ENCODE measurements around the gene CCDC8. TPM values are rescaled to one million over a fixed set of nuclear protein-coding genes. Genes with fewer than 3 reads are reported as not detected.
"Not testable (repeated sequence)": the region's sequence is repeated elsewhere in the genome, so short reads cannot be mapped to it uniquely, and the experiment has no call there.

CCDC8 gene
- polyA plus RNA-seq, 4 donors, result 50.7 to 94.6 (median 58.5) TPM

DNA sequence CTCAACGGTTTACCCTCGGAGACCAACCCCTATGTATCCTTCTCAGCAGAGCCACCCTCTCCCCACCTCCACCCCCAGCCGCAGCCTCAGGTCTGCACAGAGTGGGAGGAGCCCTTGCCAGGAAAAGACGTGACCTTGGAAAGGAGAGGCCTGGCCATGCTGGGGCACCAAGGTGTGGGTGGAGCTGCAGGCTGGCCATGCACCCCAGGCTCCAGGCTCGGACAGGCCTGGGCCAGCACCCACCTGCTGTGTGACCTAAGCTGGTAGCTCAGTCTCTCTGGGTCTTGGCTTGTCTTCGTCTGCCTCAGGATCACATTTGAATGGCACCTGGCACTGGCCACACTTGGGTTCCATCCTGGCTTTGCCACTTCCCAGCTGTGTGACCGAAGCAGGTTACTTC, 29.5 kb downstream of the CCDC8 start:
- DNase-seq (ENCODE audit: low read depth in 4 of 4, low spot score in 3 of 4), result no peak

DNA sequence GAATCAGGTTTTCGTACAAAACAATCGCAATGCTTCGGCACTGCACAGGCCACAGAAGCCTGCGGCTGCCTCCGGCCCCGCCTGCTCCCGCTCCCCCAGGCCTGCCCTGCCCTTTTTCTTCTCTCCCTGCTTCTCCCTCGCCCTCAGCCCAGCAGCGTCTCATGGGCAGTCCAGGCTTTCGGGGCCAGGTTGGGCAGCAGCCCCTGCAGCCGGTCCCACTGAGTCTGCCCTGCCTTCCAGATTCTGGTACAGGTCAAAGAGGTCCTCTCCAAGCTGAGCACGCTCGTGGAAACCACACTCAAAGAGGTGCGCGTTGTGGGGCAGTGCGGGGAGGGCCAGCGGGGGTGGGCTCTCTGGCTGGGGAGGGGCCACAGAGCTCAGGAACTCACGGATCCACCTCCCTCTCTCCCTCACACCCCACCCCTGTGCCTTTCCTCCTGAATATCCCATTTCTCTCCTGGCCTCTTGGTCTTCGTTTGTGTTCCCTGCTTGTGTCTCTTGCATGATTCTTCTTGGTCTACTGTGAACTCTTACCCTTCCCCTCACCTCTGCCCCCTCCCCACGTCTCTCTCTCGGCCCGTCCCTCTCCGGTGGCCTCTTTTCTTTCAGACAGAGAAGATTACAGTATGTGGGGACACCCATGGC, 30.1 kb downstream of the CCDC8 start:
- DNase-seq (ENCODE audit: low read depth in 4 of 4, low spot score in 3 of 4), result no peak

DNA sequence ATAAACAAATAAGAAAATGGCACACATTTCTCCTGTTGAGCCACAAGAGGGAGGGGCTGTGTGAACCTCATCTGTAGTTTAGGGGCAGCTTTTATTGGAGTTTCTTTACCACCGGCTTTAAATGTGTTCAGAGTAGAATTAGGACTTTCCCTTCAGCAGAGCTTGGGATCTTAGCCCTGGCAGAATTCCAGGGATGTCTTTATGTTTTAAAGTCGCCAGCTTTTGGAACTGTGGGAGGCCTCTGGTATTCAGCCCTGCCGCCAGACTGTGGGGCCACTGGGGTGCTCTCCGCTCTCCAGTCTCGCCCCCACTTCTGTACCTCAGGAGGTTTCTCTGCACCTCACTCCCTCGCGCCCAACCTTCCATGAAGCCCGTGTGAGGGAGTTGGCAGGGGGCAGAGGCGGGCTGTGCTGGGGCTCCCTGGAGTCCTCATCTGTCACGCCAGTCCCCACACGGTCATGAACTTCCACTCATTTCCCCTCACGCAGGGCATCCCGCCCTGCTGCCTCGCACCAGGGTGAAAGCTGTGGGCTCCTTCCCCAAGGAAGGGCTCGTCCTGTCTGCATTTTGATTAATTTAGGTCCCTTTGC, 31.5 kb downstream of the CCDC8 start:
- DNase-seq (ENCODE audit: low read depth in 4 of 4, low spot score in 3 of 4), result no peak

- DNase-seq (ENCODE audit: low read depth in 4 of 4, low spot score in 3 of 4), result no peak
Measured at GRCh38 chr19:46381346-46381745, 32.0 kb downstream of the CCDC8 start.

DNA sequence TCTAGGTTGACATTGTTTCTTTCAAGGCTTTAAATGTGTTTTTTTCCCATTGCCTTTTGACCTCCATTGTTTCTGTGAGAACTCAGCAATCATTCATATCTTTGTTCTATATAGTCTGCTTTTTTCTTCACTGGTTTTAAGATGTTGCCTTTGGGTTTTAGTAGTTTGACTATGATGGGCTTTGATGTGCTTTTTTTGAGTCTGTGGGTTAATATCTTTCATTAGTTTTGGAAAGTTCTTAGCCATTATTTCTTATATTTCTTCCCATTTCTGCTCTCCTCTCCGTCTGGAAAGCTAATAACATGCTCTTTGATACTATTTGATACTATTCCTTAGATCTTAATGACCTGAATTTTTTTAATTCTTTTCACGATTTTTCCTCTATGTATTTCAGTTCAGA, 32.7 kb downstream of the CCDC8 start:
- no peak for DNase-seq (ENCODE audit: low read depth in 4 of 4, low spot score in 3 of 4)

DNA sequence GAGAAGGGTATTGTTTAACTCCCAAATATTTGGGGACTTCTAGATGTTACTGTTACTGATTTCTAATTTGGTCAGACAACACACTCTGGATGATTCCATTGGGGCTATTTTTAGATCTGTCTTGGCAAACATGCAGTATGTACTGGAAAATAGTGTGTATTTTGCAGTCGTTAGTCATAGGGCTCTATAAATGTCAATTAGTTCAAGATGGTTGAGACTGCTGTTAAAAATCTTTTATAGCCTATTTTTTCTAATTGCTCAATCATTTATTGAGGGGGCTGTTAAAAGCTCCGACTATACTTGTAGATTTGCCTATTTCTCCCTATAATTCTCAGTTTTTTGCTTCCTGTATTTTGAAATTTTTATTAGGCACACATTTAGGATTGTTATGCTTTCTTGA, 35.1 kb downstream of the CCDC8 start:
- DNase-seq (ENCODE audit: low read depth in 4 of 4, low spot score in 3 of 4), result no peak

GRCh38 chr19:46376241-46377153, 36.9 kb downstream of the CCDC8 start:
- DNase-seq (ENCODE audit: low read depth in 4 of 4, low spot score in 3 of 4), result no peak

DNA sequence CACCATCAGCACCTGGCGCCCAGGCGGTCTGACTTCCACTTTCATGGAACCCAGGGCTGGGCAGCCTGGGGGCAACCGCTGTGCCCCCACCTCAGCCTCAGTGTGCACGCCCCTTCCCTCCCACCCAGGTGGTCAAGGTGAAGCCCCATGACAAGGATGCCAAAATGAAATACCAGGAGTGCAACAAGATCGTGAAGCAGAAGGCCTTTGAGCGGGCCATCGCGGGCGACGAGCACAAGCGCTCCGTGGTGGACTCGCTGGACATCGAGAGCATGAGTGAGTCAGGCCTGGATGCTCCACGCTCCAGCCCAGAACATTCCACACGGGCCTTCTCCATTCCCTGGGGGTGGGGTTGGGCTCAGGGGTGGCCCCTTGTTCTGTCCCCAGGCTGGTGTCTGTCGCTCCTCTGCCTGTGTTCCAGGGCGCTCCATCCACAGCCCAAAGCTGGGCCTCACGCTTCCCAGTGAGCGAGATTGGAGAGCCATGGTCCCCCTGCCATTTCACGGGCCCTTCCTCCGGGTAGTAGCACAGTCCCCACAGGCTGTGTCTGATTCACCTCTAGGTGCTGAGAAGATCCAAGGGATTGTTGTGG, 37.8 kb downstream of the CCDC8 start:
- not testable (repeated sequence) for DNase-seq (ENCODE audit: low read depth in 4 of 4, low spot score in 3 of 4)

DNA sequence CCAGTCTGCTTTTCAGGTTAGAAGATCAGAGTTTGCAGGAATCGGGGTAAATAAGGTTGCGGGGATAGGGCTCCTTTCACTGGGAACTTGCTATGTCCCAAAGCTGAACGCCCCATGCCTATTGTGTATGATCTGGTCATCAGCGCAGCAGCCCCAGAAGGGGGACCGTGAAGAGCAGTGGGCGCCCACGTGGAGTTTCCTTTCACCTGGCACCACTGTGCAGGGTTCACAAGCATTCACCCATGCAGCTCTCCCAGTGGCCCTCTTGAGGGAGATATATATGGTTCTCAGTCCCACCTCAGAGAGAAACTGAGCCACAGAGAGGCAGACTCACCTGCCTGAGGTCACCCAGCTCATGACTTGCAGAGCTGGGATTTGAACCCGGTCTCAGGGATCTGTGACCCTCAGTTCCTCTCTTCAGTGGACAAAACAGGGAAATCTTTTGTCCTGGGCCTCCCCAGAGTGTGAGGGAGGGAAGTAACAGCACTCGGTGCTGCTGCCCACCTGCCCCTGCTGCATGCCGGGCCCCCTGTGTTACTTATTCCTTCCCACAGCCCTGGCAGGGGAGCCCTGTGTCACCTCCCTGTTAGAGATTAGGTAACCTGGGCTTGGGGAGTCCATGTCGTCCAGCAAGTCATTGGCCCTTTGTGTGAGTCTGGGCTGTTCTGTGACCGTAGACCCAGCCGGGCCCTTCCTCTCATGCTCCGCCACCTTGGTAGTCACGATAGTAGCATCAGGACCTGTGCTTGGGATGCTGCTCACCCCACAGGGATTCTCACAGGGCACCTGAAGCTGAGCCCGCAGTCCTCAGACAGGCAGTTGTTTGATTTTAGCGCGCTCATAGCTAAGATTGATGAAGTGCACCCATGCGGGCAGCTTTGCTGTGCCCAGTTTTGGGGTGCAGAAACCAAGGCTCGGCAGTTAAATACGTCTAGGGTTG, 38.6 kb downstream of the CCDC8 start:
- no peak for DNase-seq (ENCODE audit: low read depth in 4 of 4, low spot score in 3 of 4)

DNA sequence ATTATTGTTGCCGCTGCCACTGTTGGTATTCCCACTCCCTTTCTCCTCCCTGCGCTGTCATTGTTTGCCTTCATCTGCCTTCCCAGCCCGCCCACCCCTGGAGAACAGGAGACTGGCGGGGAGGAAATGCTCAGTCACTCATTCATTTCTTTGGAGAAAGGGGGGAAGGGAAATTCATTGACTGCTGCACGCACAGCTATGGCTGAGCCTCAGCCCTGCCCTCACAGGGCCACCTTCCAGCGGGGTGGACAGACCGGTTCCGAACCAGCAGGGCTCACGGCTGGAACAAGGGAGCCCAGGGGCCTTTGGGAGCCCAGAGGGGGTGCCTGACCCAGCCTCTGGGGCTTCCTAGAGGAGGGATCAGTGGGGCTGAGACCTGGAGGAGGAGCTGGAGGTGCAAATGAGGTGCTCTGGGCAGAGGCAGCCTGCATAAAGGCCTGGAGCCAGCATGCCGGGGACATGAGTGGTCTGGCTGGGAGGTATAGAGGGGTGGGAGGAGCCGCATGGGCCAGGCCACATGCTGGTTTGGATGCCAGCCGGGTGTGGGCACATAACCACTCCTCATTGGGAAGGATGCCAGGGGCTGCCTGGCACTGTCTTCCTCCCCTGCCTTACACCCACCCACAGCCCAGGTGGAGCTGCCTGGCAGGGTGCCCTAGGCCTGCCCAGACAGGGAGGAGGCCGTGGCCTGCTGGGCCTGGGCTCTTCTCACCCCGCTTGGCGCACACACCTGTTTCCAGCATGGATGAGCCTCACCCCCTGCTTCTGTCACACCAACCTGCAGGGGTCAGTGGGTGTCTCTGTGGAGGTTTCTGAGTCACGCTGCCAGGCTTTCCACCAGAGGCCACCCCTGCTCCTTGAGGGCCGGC, 39.6 kb downstream of the CCDC8 start:
- DNase-seq (ENCODE audit: low read depth in 4 of 4, low spot score in 3 of 4), result no peak

DNA sequence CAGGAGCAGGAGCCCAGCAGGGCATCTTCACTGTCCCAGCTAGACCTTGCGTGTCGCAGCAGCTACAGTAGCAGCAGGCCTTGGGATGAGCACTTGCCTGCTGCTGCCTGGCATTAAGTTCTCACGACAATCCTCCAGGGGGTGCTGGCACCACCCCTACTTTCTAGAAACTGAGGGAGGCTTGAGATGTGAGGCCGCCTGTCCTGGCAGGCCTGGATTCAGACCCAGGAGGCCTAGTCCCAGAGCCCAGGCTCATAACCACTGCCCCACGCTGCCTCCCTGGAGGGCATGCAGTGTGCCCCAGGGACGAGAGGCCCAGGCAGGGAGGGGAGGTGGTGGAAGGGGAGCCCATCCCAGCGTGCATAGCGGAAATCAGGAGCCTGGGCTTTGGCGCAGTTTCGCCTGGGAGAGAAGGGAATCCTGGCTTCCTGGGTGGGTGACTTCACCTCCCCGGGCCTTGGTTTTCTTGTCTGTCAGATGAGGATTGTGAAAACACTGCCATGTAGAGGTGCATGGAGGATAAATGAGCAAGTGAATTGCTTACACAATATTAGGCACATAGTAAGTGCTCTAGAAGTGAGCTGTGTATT, 40.4 kb downstream of the CCDC8 start:
- no peak for DNase-seq (ENCODE audit: low read depth in 4 of 4, low spot score in 3 of 4)

- no peak for DNase-seq (ENCODE audit: low read depth in 4 of 4, low spot score in 3 of 4)
Measured at GRCh38 chr19:46371371-46371901, 41.9 kb downstream of the CCDC8 start.

DNA sequence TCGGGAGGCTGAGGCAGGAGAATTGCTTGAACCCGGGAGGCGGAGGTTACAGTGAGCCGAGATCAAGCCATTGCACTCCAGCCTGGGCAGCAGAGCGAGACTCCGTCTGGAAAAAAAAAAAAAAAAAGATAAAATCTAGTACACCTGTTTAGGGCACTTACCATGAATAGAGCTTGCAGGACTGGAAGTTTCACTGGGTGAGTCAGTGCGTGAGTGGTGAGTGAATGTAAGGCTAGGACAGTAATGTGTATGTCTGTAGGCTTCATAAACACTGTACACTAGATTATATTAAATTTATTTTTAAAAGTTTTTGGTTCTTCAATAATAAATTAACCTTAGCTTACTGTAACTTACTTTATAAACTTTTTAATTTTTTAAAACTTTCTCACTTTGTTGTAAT, 43.5 kb downstream of the CCDC8 start:
- no peak for DNase-seq (ENCODE audit: low read depth in 4 of 4, low spot score in 3 of 4)

DNA sequence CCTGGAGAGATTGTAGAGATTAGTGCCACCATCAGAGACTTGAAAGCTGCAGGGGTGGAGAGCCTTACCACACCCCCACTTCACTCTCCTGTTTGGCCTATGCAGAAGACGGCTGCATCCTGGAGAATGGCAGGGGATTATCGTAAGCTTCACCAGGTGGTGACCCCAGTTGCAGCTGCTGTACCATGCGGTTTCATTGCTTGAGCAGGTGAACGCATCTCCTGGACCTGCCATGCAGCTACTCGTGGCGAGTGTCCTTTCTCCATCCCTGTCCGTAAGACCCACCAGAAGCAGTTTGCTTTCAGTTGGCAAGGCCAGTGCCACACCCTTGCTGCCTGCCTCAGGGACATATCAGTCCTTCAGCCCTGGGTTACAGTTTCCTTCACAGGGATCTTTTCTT, 45.2 kb downstream of the CCDC8 start:
- no peak for DNase-seq (ENCODE audit: low read depth in 4 of 4, low spot score in 3 of 4)

- DNase-seq (ENCODE audit: low read depth in 4 of 4, low spot score in 3 of 4), result no peak
Measured at GRCh38 chr19:46367426-46367825, 45.9 kb downstream of the CCDC8 start.

DNA sequence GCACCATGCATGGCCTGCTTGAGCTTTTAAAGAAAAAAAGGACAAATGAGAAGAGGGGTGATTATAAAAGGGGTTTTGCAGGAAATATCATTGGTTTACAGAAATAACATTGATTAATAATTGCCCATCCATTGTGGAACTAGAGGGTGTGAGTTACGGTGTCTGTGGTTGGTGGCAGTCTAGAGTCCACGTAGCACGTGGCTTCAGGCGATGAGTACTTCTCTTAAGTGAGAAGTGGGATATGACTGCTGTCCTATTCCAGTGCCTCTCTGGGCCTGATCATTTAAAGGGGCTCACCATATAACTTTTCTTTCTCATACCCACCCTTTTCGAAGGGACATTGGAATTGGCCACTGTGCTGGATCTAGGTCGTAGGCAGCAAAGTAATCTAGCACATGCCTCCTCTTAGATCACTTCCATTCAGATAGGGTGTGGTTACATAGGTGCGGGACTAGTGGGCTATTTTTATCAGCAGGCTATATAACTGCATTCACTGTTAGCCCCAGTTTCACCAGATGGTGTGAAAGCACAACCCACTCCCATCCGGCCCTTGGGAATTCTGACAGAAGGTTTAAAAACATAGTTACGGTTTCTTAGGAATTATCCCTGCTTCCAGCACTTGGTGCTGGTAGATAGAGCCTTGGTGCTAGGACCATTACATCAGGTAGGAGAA, 46.6 kb downstream of the CCDC8 start:
- DNase-seq (ENCODE audit: low read depth in 4 of 4, low spot score in 3 of 4), result no peak

- no peak for DNase-seq (ENCODE audit: low read depth in 4 of 4, low spot score in 3 of 4)
Measured at GRCh38 chr19:46365561-46365960, 47.8 kb downstream of the CCDC8 start.

DNA sequence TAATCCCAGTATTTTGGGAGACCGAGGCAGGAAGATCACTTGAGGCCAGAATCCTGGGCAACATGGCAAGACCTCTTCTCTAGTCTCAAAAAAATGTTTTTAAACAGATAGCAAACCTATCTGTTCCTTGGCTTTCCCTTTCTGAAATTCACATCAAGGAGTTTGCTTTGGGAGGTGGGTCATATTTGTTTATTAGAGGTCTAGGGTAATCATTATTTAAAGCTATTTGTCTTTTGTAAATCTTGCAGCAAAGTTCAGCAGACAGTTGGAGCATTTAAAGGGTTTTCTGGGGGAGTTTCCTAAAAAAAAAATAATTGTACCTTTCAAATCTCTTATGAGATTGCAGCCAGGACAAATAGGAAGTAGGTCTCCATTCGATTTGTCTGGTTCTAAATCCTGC, 49.0 kb downstream of the CCDC8 start:
- DNase-seq (ENCODE audit: low read depth in 4 of 4, low spot score in 3 of 4), result no peak
